NCI-H526 treated with DMSO at 0.1 percent for 48 hours (cell line): ENCODE results near the gene NYAP1.
"Not testable (repeated sequence)": the region's sequence is repeated elsewhere in the genome, so short reads cannot be mapped to it uniquely, and the experiment has no call there.

Experiments used
- DNase-seq: peaks from one replicate; lab custom pipeline; 2025; lab: John Stamatoyannopoulos, UW

NYAP1 gene

GRCh38 chr7:100483090-100483721 is 521 bp upstream of the NYAP1 start:
- peak; percentile 39 for DNase-seq

- DNase-seq = no peak
Measured at GRCh38 chr7:100484673-100485045, 932 bp downstream of the NYAP1 start.

DNA sequence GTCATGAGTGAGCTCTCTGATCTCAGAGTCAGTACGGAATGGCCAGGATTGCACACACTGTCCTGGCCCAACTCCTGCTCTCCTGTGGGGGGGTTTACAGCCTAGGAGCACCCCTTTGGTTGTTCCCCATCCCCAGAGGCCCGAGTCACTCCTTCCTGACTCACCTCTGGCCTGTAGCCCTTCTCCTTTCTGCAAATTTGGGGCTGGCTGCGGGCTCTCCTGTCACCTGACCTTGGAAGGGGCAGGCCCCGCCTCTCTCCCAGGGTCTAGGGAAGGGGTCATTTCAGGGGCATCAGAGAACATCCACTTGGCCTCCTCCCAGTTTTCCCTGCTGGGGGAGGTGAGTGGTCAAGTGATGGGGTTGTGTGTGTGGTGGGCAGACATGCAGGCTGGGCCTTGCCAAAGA is 1.7 kb downstream of the NYAP1 start:
- DNase-seq = no peak

GRCh38 chr7:100486111-100486636 is 2.4 kb downstream of the NYAP1 start:
- no peak for DNase-seq

DNA sequence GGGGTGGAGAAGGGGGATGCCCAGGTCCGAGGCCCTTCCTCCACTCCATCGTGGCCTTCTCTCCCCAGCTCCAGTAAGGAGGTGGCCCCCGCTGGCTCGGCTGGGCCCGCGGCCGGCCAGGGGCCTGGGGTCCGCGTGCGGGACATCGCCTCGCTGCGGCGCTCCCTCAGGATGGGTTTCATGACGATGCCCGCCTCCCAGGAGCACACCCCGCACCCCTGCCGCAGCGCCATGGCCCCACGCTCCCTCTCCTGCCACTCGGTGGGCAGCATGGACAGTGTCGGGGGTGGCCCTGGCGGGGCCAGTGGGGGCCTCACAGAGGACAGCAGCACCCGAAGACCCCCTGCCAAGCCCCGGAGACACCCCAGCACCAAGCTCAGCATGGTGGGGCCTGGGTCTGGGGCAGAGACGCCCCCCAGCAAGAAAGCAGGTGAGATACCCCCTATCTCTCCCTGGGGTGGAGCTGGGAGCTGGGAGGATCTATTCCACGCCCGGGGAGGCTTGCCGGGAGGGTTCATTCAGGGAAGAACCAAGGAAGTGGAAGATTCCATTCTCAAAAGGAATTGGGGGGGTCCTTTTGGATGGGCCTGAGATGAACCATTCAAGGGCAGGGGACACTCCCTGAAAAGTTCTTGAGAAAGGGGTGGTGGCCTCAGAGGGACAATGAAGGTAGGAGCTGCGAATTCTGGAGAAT is 3.2 kb downstream of the NYAP1 start:
- peak; percentile 22 for DNase-seq

- no peak for DNase-seq
Measured at GRCh38 chr7:100488333-100489095, 4.8 kb downstream of the NYAP1 start.

DNA sequence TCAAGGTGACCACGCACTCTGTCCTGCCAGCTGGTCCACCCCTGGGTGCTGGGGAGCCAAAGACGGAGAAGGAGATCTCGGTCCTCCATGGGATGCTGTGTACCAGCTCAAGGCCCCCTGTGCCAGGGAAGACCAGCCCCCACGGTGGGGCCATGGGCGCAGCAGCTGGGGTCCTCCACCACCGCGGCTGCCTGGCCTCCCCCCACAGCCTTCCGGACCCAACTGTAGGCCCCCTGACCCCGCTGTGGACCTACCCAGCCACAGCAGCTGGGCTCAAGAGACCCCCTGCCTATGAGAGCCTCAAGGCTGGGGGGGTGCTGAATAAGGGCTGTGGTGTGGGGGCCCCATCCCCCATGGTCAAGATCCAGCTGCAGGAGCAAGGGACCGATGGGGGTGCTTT is 5.4 kb downstream of the NYAP1 start:
- no peak for DNase-seq

- peak; percentile 96 for DNase-seq
Measured at GRCh38 chr7:100489824-100490223, 6.1 kb downstream of the NYAP1 start.

DNA sequence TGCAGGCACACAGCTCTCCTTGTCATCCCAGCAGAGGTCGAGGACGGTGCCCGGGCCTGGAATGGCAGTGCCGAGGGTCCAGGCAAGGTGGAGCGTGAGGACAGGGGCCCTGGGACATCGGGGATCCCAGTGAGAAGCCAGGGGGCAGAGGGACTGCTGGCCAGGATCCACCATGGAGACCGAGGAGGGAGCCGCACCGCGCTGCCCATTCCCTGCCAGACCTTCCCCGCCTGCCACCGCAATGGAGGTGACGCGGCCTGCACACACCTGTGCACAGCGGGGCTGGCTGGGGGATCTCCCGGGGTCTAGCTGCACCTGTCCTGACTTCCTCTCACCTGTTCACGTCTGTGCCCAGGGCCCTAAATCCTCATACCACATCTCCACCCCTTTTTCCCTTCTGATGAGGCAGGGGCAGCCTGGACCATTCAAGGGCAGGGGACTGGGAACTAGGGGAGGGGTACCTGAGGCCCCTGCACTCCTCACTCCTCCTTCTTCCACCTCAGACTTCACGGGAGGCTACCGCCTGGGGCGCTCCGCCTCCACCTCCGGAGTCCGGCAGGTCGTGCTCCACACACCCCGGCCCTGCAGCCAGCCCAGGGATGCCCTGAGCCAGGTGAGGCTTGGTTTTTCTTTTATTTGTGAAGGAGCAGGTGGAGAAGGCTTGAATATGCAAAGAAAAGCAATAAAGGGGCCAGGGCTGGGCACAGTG is 6.9 kb downstream of the NYAP1 start:
- DNase-seq = no peak

DNA sequence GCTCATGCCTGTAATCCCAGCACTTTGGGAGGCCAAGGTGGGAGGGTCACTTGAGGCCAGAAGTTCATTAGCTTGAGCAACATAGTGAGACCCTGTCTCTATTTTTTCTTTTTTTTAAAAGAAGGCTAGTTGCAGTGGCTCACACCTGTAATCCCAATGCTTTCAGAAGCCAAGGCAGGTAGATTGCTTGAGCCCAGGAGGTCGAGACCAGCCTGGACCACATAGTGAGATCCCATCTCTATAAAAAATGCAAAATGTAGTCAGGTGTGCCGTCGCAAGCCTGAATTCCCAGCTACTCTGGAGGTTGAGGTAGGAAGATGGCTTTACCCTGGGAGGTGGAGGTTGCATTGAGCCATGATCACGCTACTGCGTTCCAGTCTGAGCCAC is 7.5 kb downstream of the NYAP1 start:
- no peak for DNase-seq

DNA sequence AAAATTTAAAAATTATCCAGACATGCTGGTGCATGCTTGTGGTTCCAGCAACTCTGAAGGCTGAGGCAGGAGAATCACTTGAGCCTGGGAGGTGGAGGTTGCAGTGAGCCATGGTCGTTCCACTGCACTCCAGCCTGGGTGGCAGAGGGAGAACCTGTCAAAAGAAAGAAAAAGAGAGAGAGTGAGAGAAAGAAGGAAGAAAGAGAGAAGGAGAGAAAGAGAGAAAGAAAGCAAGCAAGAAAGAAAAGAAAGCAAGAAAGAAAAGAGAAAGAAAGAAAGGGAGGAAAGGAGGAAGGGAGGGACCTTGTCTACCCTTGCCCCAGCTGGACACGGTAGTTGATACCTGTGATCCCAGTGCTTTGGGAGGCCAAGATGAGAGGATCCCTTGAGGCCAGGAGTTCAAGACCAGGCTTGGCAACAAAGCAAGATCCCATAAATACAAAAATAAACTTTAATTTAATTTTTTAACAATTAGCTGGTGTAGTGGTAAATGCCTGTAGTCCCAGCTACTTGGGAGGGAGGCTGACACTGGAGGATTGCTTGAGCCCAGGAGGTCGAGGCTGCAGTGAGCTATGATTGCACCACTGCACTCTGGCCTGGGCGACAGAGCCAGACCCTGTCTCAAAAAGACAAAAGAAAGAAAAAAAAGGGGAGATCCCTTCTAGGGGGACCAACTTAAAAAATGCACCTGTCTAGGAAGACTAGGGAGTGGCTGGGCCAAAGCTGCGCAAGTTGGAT is 9.2 kb downstream of the NYAP1 start:
- DNase-seq = no peak

DNA sequence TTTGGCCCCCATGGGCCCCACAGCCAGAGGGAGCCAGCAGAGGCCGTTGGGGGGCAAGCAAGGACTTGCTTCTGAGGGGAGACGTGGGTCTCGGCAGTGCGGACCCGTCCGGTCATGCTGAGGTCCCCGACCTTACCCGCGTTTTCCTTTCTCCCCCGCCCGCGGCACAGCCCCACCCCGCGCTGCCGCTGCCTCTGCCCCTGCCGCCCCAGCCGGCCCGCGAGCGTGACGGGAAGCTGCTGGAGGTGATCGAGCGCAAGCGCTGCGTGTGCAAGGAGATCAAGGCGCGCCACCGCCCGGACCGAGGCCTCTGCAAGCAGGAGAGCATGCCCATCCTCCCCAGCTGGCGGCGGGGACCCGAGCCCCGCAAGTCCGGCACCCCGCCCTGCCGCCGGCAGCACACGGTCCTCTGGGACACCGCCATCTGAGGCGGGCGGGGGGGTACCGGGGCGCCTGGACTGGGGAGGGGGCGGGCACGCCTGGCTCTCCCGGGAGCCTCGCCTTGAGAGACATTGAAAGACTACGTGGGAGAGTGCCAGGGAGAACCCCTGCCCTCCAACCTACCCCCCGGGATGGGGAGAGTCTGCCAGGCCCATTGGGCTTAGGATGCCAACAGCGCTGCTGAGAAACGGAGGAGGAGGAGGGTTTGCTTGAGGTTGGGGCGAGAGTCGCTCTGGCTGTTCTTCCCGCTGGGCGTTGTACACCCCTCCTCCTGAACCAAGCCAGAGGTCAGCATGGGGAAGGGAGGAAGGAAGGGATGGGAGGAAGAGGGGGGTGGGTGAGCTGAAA is 9.9 kb downstream of the NYAP1 start:
- DNase-seq = peak; percentile 17

- no peak for DNase-seq
Measured at GRCh38 chr7:100496509-100496908, 12.8 kb downstream of the NYAP1 start.

GRCh38 chr7:100500743-100501142 is 17.0 kb downstream of the NYAP1 start:
- not testable (repeated sequence) for DNase-seq

- DNase-seq = not testable (repeated sequence)
Measured at GRCh38 chr7:100504031-100504430, 20.3 kb downstream of the NYAP1 start.

DNA sequence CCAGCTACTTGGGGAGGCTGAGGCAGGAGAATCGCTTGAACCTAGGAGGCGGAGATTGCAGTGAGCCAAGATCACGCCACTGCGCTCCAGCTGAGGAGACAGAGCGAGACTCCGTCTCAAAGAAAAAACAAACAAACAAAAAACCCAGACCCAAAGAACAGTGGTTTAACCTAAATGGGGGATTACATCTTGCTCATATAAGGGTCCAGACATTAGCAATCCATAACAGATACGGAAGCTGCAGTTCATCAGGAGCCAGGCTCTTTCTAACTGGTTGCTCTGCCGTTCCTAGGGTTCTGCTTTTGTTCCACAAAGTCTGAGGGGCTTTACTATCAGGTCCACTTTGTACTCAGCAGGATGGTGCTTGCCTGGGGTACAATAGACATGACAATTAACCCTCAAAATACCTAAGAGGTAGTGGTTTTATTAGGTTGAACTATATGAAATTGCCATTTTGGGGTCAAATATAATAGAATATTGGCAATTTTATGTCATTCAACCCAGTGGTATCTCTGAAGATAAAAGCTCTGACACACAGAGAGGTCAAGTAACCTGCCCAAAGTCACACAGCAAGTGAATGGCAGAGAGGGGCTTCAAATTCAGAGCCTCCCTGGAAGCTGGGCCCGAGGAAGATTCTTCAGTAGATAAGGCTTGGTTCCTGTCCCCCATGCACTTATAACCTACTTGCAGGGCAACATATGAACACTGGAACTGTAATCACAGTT is 21.3 kb downstream of the NYAP1 start:
- DNase-seq = no peak

DNA sequence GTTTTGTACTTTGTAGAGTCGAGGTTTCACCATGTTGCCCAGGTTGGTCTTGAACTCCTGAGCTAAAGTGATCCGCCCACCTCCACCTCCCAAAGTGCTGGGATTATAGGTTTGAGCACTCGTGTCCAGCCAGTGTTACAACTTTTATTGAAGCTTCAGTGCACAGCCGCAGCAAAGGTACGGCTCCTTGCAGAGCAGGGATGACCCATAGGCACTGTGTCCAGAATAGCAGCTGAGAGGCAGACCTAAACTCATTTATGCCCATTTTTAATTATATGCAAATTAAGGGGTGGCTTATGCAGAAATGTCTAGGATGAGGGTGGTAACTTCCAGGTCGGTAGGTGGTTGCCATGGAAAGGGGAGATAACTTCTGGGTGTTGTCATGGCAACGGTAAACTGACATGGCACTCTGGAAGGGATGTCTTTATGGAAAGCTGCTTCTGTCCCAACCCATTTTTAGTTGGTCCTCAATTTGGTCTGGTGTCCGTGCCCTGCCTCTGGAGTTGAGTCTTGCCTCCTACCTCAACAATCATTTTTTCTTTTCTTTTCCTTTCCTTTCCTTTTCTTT is 22.7 kb downstream of the NYAP1 start:
- peak; percentile 10 for DNase-seq

DNA sequence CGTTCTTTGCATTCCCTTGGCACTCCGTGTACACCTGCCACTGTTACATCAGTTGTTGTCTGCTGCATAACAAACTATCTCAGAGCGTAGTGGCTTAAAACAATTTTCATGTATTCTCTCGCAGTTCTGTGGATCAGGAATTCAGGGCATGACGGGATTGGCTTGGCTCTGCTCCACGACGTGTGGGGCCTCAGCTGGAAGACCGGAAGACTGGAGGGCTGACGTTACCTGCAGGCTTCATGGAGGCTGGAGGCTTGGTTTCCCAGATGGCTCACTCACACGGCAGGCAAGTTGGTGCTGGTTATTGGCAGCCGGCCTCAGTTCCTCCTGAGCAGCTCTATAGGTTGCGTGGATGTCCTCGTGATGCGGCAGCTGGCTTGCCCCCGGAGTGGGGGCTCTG is 25.5 kb downstream of the NYAP1 start:
- no peak for DNase-seq

- DNase-seq = no peak
Measured at GRCh38 chr7:100510437-100511239, 26.9 kb downstream of the NYAP1 start.
